Measurements from ENCODE around the gene LRRC58.
"Not testable (repeated sequence)": the region's sequence is repeated elsewhere in the genome, so short reads cannot be mapped to it uniquely, and the experiment has no call there.

The LRRC58 gene

GRCh38 chr3:120348991-120349854 lies at the start of gene LRRC58:
LRRC58 (minus strand) TSS chr3:120349354; CDS start chr3:120349243, 111 bp downstream.
- DNase-seq (ENCODE audit: low spot score): peak; percentile 89

- DNase-seq (ENCODE audit: low spot score): peak; percentile 12
Observed at GRCh38 chr3:120396469-120396868, 47.3 kb upstream of the LRRC58 start.

- no peak for DNase-seq (ENCODE audit: low spot score)
Observed at GRCh38 chr3:120394347-120394746, 45.2 kb upstream of the LRRC58 start.

GRCh38 chr3:120393761-120394160 lies 44.6 kb upstream of the LRRC58 start:
- DNase-seq (ENCODE audit: low spot score): no peak

- DNase-seq (ENCODE audit: low spot score): no peak
Observed at GRCh38 chr3:120393243-120393642, 44.1 kb upstream of the LRRC58 start.

GRCh38 chr3:120382941-120383447 lies 33.8 kb upstream of the LRRC58 start:
- DNase-seq (ENCODE audit: low spot score): no peak

- no peak for DNase-seq (ENCODE audit: low spot score)
Observed at GRCh38 chr3:120381503-120381902, 32.3 kb upstream of the LRRC58 start.

- DNase-seq (ENCODE audit: low spot score): not testable (repeated sequence)
Observed at GRCh38 chr3:120377948-120378347, 28.8 kb upstream of the LRRC58 start.

- DNase-seq (ENCODE audit: low spot score): no peak
Observed at GRCh38 chr3:120370463-120370862, 21.3 kb upstream of the LRRC58 start.

- no peak for DNase-seq (ENCODE audit: low spot score)
Observed at GRCh38 chr3:120369037-120369467, 19.9 kb upstream of the LRRC58 start.

- no peak for DNase-seq (ENCODE audit: low spot score)
Observed at GRCh38 chr3:120368172-120368571, 19.0 kb upstream of the LRRC58 start.

- no peak for DNase-seq (ENCODE audit: low spot score)
Observed at GRCh38 chr3:120364821-120365220, 15.7 kb upstream of the LRRC58 start.

GRCh38 chr3:120364101-120364500 lies 14.9 kb upstream of the LRRC58 start:
- DNase-seq (ENCODE audit: low spot score): no peak

GRCh38 chr3:120357807-120358206 lies 8.7 kb upstream of the LRRC58 start:
- DNase-seq (ENCODE audit: low spot score): no peak

GRCh38 chr3:120355486-120355885 lies 6.3 kb upstream of the LRRC58 start:
- DNase-seq (ENCODE audit: low spot score): no peak

- DNase-seq (ENCODE audit: low spot score): no peak
Observed at GRCh38 chr3:120353463-120353862, 4.3 kb upstream of the LRRC58 start.

- no peak for DNase-seq (ENCODE audit: low spot score)
Observed at GRCh38 chr3:120352017-120352416, 2.9 kb upstream of the LRRC58 start.

GRCh38 chr3:120350401-120350941 lies 1.3 kb upstream of the LRRC58 start:
- peak; percentile 27 for DNase-seq (ENCODE audit: low spot score)

- no peak for DNase-seq (ENCODE audit: low spot score)
Observed at GRCh38 chr3:120349855-120350125, 636 bp upstream of the LRRC58 start.

GRCh38 chr3:120348065-120348990 lies 826 bp downstream of the LRRC58 start:
- peak; percentile 22 for DNase-seq (ENCODE audit: low spot score)

GRCh38 chr3:120344349-120344748 lies 4.8 kb downstream of the LRRC58 start:
- no peak for DNase-seq (ENCODE audit: low spot score)

GRCh38 chr3:120341658-120342346 lies 7.4 kb downstream of the LRRC58 start:
- DNase-seq (ENCODE audit: low spot score): no peak

All from globus pallidus (tissue), 1 donor.